MM.1S (cell line): ENCODE data around the gene SLC10A3.

Source experiments
- DNase-seq: peaks from one replicate; pipeline ENCODE4 v3.0.0-alpha.2; 2015
- H2AFZ ChIP-seq: fragments of 300-600 bp; sonication (generic); 2 replicates; pipeline ENCODE4 v1.6.0; 2016; ENCODE audit warnings: antibody characterized with exemption, low read length
- H3F3A ChIP-seq: fragments of 300-600 bp; sonication (generic); 2 replicates; pipeline ENCODE4 v1.6.1; 2016; ENCODE audit warnings: mild to moderate bottlenecking, antibody characterized with exemption, low read length, moderate library complexity, mixed read lengths; ENCODE audit not compliant: insufficient read depth
- H3K27ac ChIP-seq: fragments of 300-600 bp; sonication (generic); 2 replicates; pipeline ENCODE4 v1.5.1; 2016; ENCODE audit warnings: mild to moderate bottlenecking, low read length
- H3K27me3 ChIP-seq: fragments of 300-600 bp; sonication (generic); replicated peaks from 2 replicates; pipeline ENCODE4 v1.6.0; 2016; ENCODE audit warnings: low read length; ENCODE audit not compliant: insufficient read depth
- H3K36me3 ChIP-seq: fragments of 300-600 bp; sonication (generic); replicated peaks from 2 replicates; pipeline ENCODE4 v1.6.1; 2016; ENCODE audit warnings: mild to moderate bottlenecking, low read length, mixed read lengths; ENCODE audit not compliant: insufficient read depth
- H3K4me1 ChIP-seq: fragments of 300-600 bp; sonication (generic); 2 replicates; pipeline ENCODE4 v1.6.1; 2016; ENCODE audit warnings: low read length, mixed read lengths
- H3K4me2 ChIP-seq: fragments of 300-600 bp; sonication (generic); 2 replicates; pipeline ENCODE4 v1.6.0; 2016; ENCODE audit warnings: low read depth, low read length
- H3K4me3 ChIP-seq: fragments of 300-600 bp; sonication (generic); 2 replicates; pipeline ENCODE4 v1.5.1; 2016; ENCODE audit warnings: low read length, mixed read lengths
- H3K79me2 ChIP-seq: fragments of 300-600 bp; sonication (generic); 2 replicates; pipeline ENCODE4 v1.6.1; 2016; ENCODE audit warnings: mixed run types, low read length, mixed read lengths
- H3K9ac ChIP-seq: fragments of 300-600 bp; sonication (generic); 2 replicates; pipeline ENCODE4 v1.6.1; 2016; ENCODE audit warnings: low read length, mixed read lengths
- H3K9me2 ChIP-seq: fragments of 300-600 bp; sonication (generic); replicated peaks from 2 replicates; pipeline ENCODE4 v1.6.1; 2016; ENCODE audit warnings: mild to moderate bottlenecking, low read length, mixed read lengths; ENCODE audit not compliant: insufficient read depth
- H3K9me3 ChIP-seq: fragments of 300-600 bp; sonication (generic); replicated peaks from 2 replicates; pipeline ENCODE4 v1.6.1; 2016; ENCODE audit warnings: mild to moderate bottlenecking, low read length, mixed read lengths; ENCODE audit not compliant: insufficient read depth
- H4K20me1 ChIP-seq: fragments of 300-600 bp; sonication (generic); 2 replicates; pipeline ENCODE4 v1.6.1; 2016; ENCODE audit warnings: mild to moderate bottlenecking, low read length, moderate library complexity, mixed read lengths; ENCODE audit not compliant: insufficient read depth
- CTCF ChIP-seq: fragments of 300-600 bp; sonication (generic); IDR thresholded peaks from 2 replicates; pipeline ENCODE4 v1.5.1; 2016; ENCODE audit warnings: antibody characterized with exemption, low read length, mixed read lengths
- EZH2 ChIP-seq: fragments of 300-600 bp; sonication (generic); optimal IDR thresholded peaks from 2 replicates; pipeline ENCODE3; 2017; ENCODE audit warnings: low read depth, mild to moderate bottlenecking, antibody characterized with exemption, low read length, mixed read lengths
- EZH2phosphoT487 ChIP-seq: fragments of 300-600 bp; sonication (generic); IDR thresholded peaks from 2 replicates; pipeline ENCODE4 v1.6.1; 2018; ENCODE audit warnings: antibody characterized with exemption, low read length

SLC10A3 gene

GRCh38 chrX:154506483-154507332, 16.3 kb upstream of the SLC10A3 start:
- DNase-seq: no peak
- Histone ChIP-seq H3K27ac (no peak overlapping the region), H3K4me2 (no peak overlapping the region)

GRCh38 chrX:154505734-154506133, 15.3 kb upstream of the SLC10A3 start:
- Histone ChIP-seq H3K4me3 (no peak overlapping the region), H3F3A (no peaks in the 10 kb centered on the region), H4K20me1 (no peaks in the 10 kb centered on the region), H3K4me2 (no peak overlapping the region), H3K9me3 (no peaks in the 10 kb centered on the region), H3K9me2 (no peaks in the 10 kb centered on the region), H2AFZ (no peak overlapping the region), H3K36me3 (no peaks in the 10 kb centered on the region), H3K27me3 (no peaks in the 10 kb centered on the region), H3K79me2 (no peaks in the 10 kb centered on the region), H3K4me1 (no peaks in the 10 kb centered on the region), H3K27ac (no peak overlapping the region), H3K9ac (no peak overlapping the region)
- no peak for DNase-seq
- TF ChIP-seq CTCF (no peak), EZH2phosphoT487 (no peak), EZH2 (no peak)

More at GRCh38 chrX:154506483-154507332, 16.3 kb upstream of the SLC10A3 start:
- TF ChIP-seq EZH2 (no peak), EZH2phosphoT487 (no peak), CTCF (no peak)
- Histone ChIP-seq H4K20me1 (no peaks in the 10 kb centered on the region), H3K79me2 (no peaks in the 10 kb centered on the region), H3K9me3 (no peaks in the 10 kb centered on the region), H3K27me3 (no peaks in the 10 kb centered on the region), H3K4me3 (no peak overlapping the region), H3F3A (no peaks in the 10 kb centered on the region), H3K9ac (no peak overlapping the region), H2AFZ (no peak overlapping the region), H3K36me3 (no peaks in the 10 kb centered on the region), H3K4me1 (no peaks in the 10 kb centered on the region), H3K9me2 (no peaks in the 10 kb centered on the region)

- Histone ChIP-seq H3K27me3 (no peaks in the 10 kb centered on the region), H3K4me3 (no peak overlapping the region), H2AFZ (no peak overlapping the region), H3K9me3 (no peaks in the 10 kb centered on the region), H3K27ac (no peak overlapping the region), H3K9me2 (no peaks in the 10 kb centered on the region), H3K4me2 (no peak overlapping the region), H3K4me1 (no peaks in the 10 kb centered on the region), H3K9ac (no peak overlapping the region), H3K79me2 (no peaks in the 10 kb centered on the region), H3K36me3 (no peaks in the 10 kb centered on the region), H3F3A (no peaks in the 10 kb centered on the region), H4K20me1 (no peaks in the 10 kb centered on the region)
- TF ChIP-seq EZH2phosphoT487 (no peak), CTCF (no peak), EZH2 (no peak)
- DNase-seq: no peak
These were observed 12.6 kb upstream of the SLC10A3 start for GRCh38 chrX:154502989-154503388.
